ENCODE measurements around the gene KCNT2. TPM values are rescaled to one million over a fixed set of nuclear protein-coding genes. Genes with fewer than 3 reads are reported as not detected.

Gene KCNT2
- polyA plus RNA-seq, 1 donor from 2014 or later: 21.4 TPM

- Histone ChIP-seq H3K9me3 (ENCODE audit: low read length) (no peaks in the 10 kb centered on the region), H3K27ac (ENCODE audit: low read length) (no peak overlapping the region), H3K27me3 (ENCODE audit: insufficient read depth, low read depth, low read length) (no peaks in the 10 kb centered on the region), H3F3A (ENCODE audit: insufficient read depth, low read length, poor library complexity, severe bottlenecking) (no peaks in the 10 kb centered on the region), H3K4me2 (ENCODE audit: low read length) (no peak overlapping the region), H3K36me3 (ENCODE audit: insufficient read depth, low read length) (no peaks in the 10 kb centered on the region), H3K79me2 (replicated peaks; ENCODE audit: insufficient read depth, low read length) (no peaks in the 10 kb centered on the region), H3K9ac (ENCODE audit: low read length) (no peak overlapping the region), H4K20me1 (ENCODE audit: insufficient read depth) (no peaks in the 10 kb centered on the region), H3K4me3 (ENCODE audit: low read length) (no peak overlapping the region), H2AFZ (ENCODE audit: low read depth, low read length) (no peak overlapping the region), H3K9me2 (ENCODE audit: insufficient read depth, low read length) (no peaks in the 10 kb centered on the region)
- no peak for TF ChIP-seq CTCF (IDR thresholded peaks at IDR 0.05; ENCODE audit: poor library complexity, severe bottlenecking)
- TF ChIP-seq MXI1 (conservative IDR thresholded peaks at IDR 0.05; ENCODE audit: poor library complexity, severe bottlenecking): no peak
- no peak for TF ChIP-seq EP300 (conservative IDR thresholded peaks at IDR 0.05; ENCODE audit: poor library complexity, severe bottlenecking)
- no peak for TF ChIP-seq TAF1 (IDR thresholded peaks at IDR 0.05; ENCODE audit: low read depth)
- no peak for TF ChIP-seq REST (IDR thresholded peaks at IDR 0.05; ENCODE audit: borderline replicate concordance)
- TF ChIP-seq POLR2AphosphoS5 (IDR thresholded peaks at IDR 0.05): no peak
- no peak for TF ChIP-seq SMC3 (conservative IDR thresholded peaks at IDR 0.05; ENCODE audit: poor library complexity)
- no peak for TF ChIP-seq RAD21 (conservative IDR thresholded peaks at IDR 0.05)
- TF ChIP-seq EZH2 (IDR thresholded peaks at IDR 0.05; ENCODE audit: borderline replicate concordance, insufficient read depth, low read length, poor library complexity, severe bottlenecking): no peak
These were observed 163.6 kb downstream of the KCNT2 start for GRCh38 chr1:196444634-196445033.

GRCh38 chr1:196442366-196442765 is 165.9 kb downstream of the KCNT2 start:
- TF ChIP-seq EP300 (conservative IDR thresholded peaks at IDR 0.05; ENCODE audit: poor library complexity, severe bottlenecking) (no peak), EZH2 (IDR thresholded peaks at IDR 0.05; ENCODE audit: borderline replicate concordance, insufficient read depth, low read length, poor library complexity, severe bottlenecking) (no peak), TAF1 (IDR thresholded peaks at IDR 0.05; ENCODE audit: low read depth) (no peak)
- H3K4me3 ChIP-seq (ENCODE audit: low read length): no peak overlapping the region
- H3K9me3 ChIP-seq (ENCODE audit: low read length): no peaks in the 10 kb centered on the region
- no peaks in the 10 kb centered on the region for H3K79me2 ChIP-seq (replicated peaks; ENCODE audit: insufficient read depth, low read length)
- no peaks in the 10 kb centered on the region for H3K9me2 ChIP-seq (ENCODE audit: insufficient read depth, low read length)
- H3K27me3 ChIP-seq (ENCODE audit: insufficient read depth, low read depth, low read length): no peaks in the 10 kb centered on the region
- no peak overlapping the region for H3K27ac ChIP-seq (ENCODE audit: low read length)
- no peaks in the 10 kb centered on the region for H3F3A ChIP-seq (ENCODE audit: insufficient read depth, low read length, poor library complexity, severe bottlenecking)
- H3K4me2 ChIP-seq (ENCODE audit: low read length): no peak overlapping the region
- no peaks in the 10 kb centered on the region for H3K36me3 ChIP-seq (ENCODE audit: insufficient read depth, low read length)
- H2AFZ ChIP-seq (ENCODE audit: low read depth, low read length): no peak overlapping the region
- H4K20me1 ChIP-seq (ENCODE audit: insufficient read depth): no peaks in the 10 kb centered on the region
- no peak overlapping the region for H3K9ac ChIP-seq (ENCODE audit: low read length)

All from neural cell (in vitro differentiated cells).